Choroid plexus epithelial cell (primary cell): Measurements from ENCODE around the gene OSTM1.

ENCODE experiments used
- DNase-seq: peaks from one replicate; pipeline ENCODE4 v3.0.0-alpha.2; 2010; ENCODE audit warnings: low read depth
- H3K4me3 ChIP-seq: 2 replicates; pipeline ENCODE4 v1.5.1; 2011; ENCODE audit warnings: low read depth, mild to moderate bottlenecking, control low read depth, low read length, moderate library complexity
- TF ChIP-seq, protein P1 (sequence below): conservative IDR thresholded peaks from 2 replicates; pipeline ENCODE4 v1.5.1; 2011; ENCODE audit warnings: low read depth, mild to moderate bottlenecking, control low read depth, inconsistent platforms, low read length, moderate library complexity

Gene OSTM1

DNA sequence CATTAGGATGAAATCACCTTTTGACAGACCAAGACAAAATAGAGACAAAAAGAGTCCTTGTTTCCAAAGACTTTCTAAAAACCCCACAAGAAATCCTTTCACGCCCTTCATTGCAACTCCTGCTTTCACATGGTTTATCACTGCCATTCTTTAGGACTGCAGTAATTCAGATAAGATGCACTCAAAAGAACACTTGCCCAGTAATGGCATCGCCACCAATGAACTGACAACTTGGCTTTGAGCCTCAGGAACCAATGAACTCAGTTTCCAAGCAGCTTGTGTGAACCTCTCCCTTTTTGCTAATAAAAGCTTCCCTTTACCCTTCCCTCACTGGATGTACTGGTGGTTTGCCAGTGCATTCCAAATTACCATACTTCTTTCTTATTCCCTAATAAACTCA lies 21.8 kb downstream of the OSTM1 start:
- H3K4me3 ChIP-seq = no peak overlapping the region
- DNase-seq = no peak
- TF ChIP-seq, protein P1, sequence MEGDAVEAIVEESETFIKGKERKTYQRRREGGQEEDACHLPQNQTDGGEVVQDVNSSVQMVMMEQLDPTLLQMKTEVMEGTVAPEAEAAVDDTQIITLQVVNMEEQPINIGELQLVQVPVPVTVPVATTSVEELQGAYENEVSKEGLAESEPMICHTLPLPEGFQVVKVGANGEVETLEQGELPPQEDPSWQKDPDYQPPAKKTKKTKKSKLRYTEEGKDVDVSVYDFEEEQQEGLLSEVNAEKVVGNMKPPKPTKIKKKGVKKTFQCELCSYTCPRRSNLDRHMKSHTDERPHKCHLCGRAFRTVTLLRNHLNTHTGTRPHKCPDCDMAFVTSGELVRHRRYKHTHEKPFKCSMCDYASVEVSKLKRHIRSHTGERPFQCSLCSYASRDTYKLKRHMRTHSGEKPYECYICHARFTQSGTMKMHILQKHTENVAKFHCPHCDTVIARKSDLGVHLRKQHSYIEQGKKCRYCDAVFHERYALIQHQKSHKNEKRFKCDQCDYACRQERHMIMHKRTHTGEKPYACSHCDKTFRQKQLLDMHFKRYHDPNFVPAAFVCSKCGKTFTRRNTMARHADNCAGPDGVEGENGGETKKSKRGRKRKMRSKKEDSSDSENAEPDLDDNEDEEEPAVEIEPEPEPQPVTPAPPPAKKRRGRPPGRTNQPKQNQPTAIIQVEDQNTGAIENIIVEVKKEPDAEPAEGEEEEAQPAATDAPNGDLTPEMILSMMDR = no peak

DNA sequence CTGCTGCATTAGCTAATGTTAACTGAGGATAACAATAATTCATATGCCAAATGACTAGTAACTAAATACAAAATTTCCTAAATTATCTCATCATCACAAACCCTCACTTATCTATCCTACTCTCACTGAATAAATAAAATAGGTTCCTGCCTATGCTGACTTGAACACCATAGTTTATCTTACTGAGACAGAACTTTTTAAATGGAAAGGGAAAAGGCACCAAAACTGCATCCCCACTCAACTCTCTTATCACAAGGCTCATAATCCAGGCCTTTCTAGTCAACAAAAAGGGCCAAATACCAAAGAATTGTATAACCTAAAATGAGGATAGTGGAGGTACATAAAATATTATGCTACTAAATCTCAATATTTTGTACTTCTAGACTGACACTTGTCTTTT lies 23.1 kb downstream of the OSTM1 start:
- DNase-seq = no peak
- H3K4me3 ChIP-seq = no peak overlapping the region
- TF ChIP-seq, protein P1 = no peak

DNA sequence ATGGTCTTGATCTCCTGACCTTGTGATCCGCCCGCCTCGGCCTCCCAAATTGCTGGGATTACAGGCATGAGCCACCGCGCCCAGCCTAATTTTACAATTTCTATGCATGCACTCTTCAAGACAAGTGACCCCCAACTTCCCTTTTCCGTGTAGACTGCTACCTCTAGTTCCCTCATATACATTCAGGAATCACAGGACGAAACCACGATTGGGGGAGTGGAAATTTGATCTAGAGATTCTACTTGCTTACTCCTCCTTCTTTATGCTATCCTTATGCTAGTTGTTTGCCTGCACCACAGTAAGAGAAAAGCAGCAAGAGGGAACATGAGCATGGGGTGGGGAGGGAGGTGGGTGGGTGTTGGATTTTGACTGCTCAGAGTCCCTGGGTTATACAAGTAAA lies 34.9 kb downstream of the OSTM1 start:
- no peak overlapping the region for H3K4me3 ChIP-seq
- DNase-seq = no peak
- TF ChIP-seq, protein P1 = no peak

DNA sequence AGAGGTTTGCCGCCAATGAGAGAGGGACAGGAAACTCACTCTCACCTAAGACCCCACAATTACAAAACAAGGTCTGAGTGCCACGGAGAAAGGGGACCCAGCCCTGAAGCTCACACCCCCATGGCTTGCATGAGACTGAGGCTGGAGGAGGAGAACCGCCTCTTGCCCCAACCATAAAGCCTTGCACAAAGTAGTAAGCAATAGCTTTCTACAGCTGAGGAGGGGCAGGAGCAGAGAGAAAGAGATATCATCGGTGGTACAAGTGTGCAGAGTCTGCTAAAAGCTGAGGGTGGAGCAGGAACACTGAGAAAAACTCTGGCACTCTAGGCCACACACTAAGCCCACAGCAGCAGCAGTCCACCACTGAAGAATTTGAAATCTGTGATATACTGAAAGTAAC lies 37.7 kb downstream of the OSTM1 start:
- TF ChIP-seq, protein P1 = no peak
- no peak for DNase-seq
- no peak overlapping the region for H3K4me3 ChIP-seq

DNA sequence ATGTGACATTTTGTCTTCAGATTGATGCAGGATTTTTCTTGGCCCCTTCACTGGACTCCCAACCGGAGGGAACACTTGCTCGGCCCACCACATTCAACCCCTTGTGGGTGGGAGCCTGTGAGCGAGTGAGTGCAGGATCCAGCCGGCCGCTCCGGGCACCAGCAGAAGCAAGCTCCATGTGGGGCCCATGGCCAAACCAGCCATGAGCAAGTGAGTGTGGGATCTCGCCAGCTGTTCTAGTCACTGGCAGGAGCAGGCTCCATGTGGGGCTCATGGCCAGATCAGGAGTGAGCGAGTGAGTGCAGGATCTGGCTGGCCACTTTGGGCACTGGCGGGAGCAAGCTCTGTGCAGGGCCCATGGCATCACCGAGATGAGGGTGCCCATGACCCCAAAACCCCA lies 42.6 kb downstream of the OSTM1 start:
- no peak overlapping the region for H3K4me3 ChIP-seq
- DNase-seq = no peak
- TF ChIP-seq, protein P1 = no peak

DNA sequence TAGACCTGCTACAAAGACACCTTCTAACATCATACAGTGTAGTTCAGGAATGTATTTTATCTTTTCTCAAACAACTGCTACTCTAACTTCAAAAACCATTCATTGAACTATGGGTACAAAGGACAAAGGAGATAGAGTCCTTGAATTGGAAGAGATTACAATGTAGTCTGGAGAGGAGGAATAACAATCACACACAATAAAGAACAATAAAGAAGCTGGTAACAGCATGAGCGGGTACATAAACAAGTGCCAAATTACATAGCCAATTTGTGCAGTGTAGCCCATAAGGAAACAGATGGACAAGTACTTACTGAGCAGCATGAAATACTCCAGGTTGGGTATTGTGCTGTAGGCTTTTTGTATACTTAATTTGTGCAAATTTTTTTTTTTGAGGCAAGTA lies 44.3 kb downstream of the OSTM1 start:
- TF ChIP-seq, protein P1 = no peak
- no peak overlapping the region for H3K4me3 ChIP-seq
- no peak for DNase-seq

DNA sequence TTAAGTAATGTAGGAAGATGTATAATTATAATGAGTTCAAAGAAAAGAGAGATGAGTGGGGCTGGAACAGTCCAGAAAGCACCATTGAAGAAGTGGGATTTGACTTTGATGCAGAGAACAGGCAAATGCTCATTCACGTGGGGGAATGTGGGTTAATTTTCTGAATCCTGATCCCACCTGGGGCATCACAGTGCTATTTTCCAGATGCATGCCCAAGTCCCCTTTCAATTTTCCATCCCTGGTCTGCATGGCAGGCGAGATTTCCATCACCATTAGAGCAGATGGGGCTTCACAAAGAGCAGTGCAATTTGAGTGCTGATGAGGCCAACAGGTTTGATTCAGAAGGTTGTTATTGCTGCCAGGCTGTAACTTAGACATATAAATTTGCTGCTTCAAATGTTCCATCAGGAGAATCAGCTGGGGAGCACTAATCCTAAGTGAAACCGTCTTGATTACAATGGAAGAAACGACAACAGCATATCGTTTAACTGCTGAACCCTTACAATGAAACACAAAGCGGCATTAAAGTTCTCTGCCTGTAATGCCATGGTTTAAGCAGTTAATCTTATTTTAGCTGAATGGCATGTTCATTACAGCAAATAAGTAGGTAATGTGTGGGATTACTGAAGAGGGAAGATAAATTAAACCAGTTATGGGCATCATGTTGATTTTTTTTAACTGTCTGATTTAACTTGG lies 45.2 kb downstream of the OSTM1 start:
- DNase-seq = no peak
- no peak overlapping the region for H3K4me3 ChIP-seq
- TF ChIP-seq, protein P1 = no peak
